Nephron (organoid): ENCODE data around the gene TMEM106C.

Source experiments
- H3K27ac Mint-ChIP-seq, 3 experiments: 2 replicates each; pipeline ENCODE4 v1.8.0; 2020; ENCODE audit warnings: mixed read lengths in 3 of 3, mild to moderate bottlenecking in 2 of 3, moderate library complexity in 1 of 3
- H3K27me3 Mint-ChIP-seq: 2 replicates; pipeline ENCODE4 v1.8.0; 2021; ENCODE audit warnings: low read depth, mild to moderate bottlenecking, moderate library complexity, mixed read lengths
- H3K36me3 Mint-ChIP-seq: 2 replicates; pipeline ENCODE4 v1.8.0; 2020; ENCODE audit warnings: low read depth, mixed read lengths
- H3K4me1 Mint-ChIP-seq: 2 replicates; pipeline ENCODE4 v1.8.0; 2020; ENCODE audit warnings: mixed read lengths
- H3K4me3 Mint-ChIP-seq, 3 experiments: 2 replicates each; pipeline ENCODE4 v1.8.0; 2020; ENCODE audit warnings: mild to moderate bottlenecking in 3 of 3, mixed read lengths in 3 of 3, moderate library complexity in 2 of 3
- H3K9me3 Mint-ChIP-seq: 2 replicates; pipeline ENCODE4 v1.8.0; 2020; ENCODE audit warnings: mixed read lengths
- CTCF ChIP-seq, 3 experiments: fragments of 200-600 bp; sonication (generic); IDR thresholded peaks; one replicate each; pipeline ENCODE4 v1.5.0; 2021; ENCODE audit warnings: antibody characterized with exemption in 3 of 3; ENCODE audit not compliant: unreplicated experiment in 3 of 3

TMEM106C gene

GRCh38 chr12:48017921-48018617 lies 54.7 kb downstream of the TMEM106C start:
- no peak for TF ChIP-seq CTCF (IDR thresholded peaks at IDR 0.05; ENCODE audit: unreplicated experiment in 3 of 3)
- Mint-ChIP-seq H3K4me3 (no peak overlapping the region), H3K9me3 (no peaks in the 10 kb centered on the region), H3K27me3 (peaks cover 43% of the 10 kb centered on the region), H3K36me3 (no peaks in the 10 kb centered on the region), H3K27ac (no peak overlapping the region), H3K4me1 (peaks cover 13% of the 10 kb centered on the region)
